ENCODE data around the gene B4GALT6. TPM values are rescaled to one million over a fixed set of nuclear protein-coding genes. Genes with fewer than 3 reads are reported as not detected.
A peak's percentile ranks its signal among the peaks of the same experiment; 100 is the strongest.

Gene B4GALT6
- total and polyA plus RNA-seq, 2 of the 8 experiments (the other 6 are each of a cell fraction or from before 2014, with no cell fraction given) = 6.3 to 41.5 TPM

DNA sequence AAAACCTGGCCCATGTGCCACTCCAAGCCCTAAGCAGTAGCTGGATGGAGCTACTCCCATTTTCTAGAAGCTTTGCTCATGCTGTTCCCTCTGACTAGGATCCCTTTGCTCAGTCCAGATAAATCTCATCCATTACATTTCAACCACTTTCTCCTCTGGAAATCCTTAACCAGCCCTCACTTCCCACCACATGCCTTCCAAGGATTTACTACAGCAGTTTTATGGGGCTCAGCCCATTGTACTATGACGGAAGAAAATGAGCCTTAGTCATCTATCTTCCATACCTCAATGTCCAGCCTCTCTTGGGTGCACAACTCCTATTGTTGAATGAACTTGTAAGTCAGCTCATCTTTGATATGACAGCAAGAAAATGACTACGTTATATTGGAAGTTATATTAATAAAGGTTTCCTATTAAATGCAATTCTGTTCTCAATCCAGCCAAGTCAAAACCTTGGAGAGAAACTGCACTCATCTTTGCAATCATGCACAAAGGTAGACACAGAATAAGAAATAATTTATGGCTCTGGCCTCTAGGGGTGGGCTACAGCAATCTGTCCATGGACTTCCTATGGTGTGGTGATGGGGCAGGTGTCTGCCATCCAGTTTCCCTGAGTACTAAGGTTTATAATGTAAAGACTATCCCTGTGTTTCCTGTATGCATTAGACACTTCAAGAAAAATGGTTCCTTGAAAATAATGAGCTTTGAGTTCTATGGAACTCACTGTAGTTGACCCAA, 3.4 kb downstream of the B4GALT6 start:
- peak; percentile 42 for FAIRE-seq
- no peak overlapping the region for H3K4me3 ChIP-seq (ENCODE audit: extremely low read depth in 1 of 4, insufficient read depth in 2 of 4, low read depth in 3 of 4, low read length in 4 of 4)
- no peak overlapping the region for H4K5ac ChIP-seq (ENCODE audit: insufficient read length, low read depth, low read length)
- TF ChIP-seq BRCA1 (IDR thresholded peaks at IDR 0.05; ENCODE audit: low read depth, low read length) = no peak
- TF ChIP-seq MAFK (IDR thresholded peaks at IDR 0.05; ENCODE audit: low read depth, low read length) = no peak
- no peak for TF ChIP-seq POU5F1 (IDR thresholded peaks at IDR 0.05; ENCODE audit: low read depth, low read length)
- no peak for TF ChIP-seq FOSL1 (IDR thresholded peaks at IDR 0.05; ENCODE audit: insufficient read depth, low read depth, low read length)
- TF ChIP-seq, protein P1, sequence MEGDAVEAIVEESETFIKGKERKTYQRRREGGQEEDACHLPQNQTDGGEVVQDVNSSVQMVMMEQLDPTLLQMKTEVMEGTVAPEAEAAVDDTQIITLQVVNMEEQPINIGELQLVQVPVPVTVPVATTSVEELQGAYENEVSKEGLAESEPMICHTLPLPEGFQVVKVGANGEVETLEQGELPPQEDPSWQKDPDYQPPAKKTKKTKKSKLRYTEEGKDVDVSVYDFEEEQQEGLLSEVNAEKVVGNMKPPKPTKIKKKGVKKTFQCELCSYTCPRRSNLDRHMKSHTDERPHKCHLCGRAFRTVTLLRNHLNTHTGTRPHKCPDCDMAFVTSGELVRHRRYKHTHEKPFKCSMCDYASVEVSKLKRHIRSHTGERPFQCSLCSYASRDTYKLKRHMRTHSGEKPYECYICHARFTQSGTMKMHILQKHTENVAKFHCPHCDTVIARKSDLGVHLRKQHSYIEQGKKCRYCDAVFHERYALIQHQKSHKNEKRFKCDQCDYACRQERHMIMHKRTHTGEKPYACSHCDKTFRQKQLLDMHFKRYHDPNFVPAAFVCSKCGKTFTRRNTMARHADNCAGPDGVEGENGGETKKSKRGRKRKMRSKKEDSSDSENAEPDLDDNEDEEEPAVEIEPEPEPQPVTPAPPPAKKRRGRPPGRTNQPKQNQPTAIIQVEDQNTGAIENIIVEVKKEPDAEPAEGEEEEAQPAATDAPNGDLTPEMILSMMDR (IDR thresholded peaks at IDR 0.05; ENCODE audit: control extremely low read depth in 1 of 3, insufficient read depth in 1 of 3, low read depth in 1 of 3, low read length in 3 of 3) = peak; percentile 18 to 52 (median 30); a peak in 3 of 4 replicates
- no peak for TF ChIP-seq EP300 (IDR thresholded peaks at IDR 0.05; ENCODE audit: borderline replicate concordance in 1 of 2, low read depth in 2 of 2, low read length in 2 of 2)
- no peak for TF ChIP-seq RBBP5 (IDR thresholded peaks at IDR 0.05; ENCODE audit: borderline replicate concordance, low read depth, low read length)
- TF ChIP-seq, protein P2, sequence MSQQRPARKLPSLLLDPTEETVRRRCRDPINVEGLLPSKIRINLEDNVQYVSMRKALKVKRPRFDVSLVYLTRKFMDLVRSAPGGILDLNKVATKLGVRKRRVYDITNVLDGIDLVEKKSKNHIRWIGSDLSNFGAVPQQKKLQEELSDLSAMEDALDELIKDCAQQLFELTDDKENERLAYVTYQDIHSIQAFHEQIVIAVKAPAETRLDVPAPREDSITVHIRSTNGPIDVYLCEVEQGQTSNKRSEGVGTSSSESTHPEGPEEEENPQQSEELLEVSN (IDR thresholded peaks at IDR 0.05) = no peak

More for the DNA sequence above, 3.4 kb downstream of the B4GALT6 start:
- no peak overlapping the region for H2BK20ac ChIP-seq (ENCODE audit: low read length)
- H2BK5ac ChIP-seq (ENCODE audit: low read depth, low read length) = no peak overlapping the region
- H3K4ac ChIP-seq (replicated peaks; ENCODE audit: insufficient read length, low read depth, low read length) = no peak overlapping the region
- H2AK5ac ChIP-seq (ENCODE audit: low read depth, low read length) = no peak overlapping the region
- H4K91ac ChIP-seq (replicated peaks; ENCODE audit: insufficient read length, low read length) = no peak overlapping the region
- ChIA-PET CTCF (ENCODE audit: partially characterized antibody) (interaction anchor here (0.6 to 3.0 kb wide), 23 partner anchors 8 to 244 kb away, joined by 3 to 22 read pairs (median 4); partner anchors contain the start of gene TTR), POLR2A (ENCODE audit: partially characterized antibody) (no interaction called here)
- peaks cover 10% of the 10 kb centered on the region for H3K23me2 ChIP-seq (ENCODE audit: low read depth, low read length)
- no peak overlapping the region for H3K56ac ChIP-seq (replicated peaks; ENCODE audit: insufficient read length, low read depth, low read length)
- H4K8ac ChIP-seq (ENCODE audit: extremely low read depth, insufficient read depth, low read length) = no peak overlapping the region
- H3K14ac ChIP-seq (ENCODE audit: insufficient read length) = no peak overlapping the region
- no peak overlapping the region for H3K9ac ChIP-seq (replicated peaks in 1 of 4; ENCODE audit: extremely low read depth in 1 of 4, low read depth in 3 of 4, low read length in 3 of 4)
- H2BK15ac ChIP-seq (ENCODE audit: low read length) = no peak overlapping the region
- H2BK12ac ChIP-seq (ENCODE audit: low read depth, low read length) = no peak overlapping the region
- no peaks in the 10 kb centered on the region for H3K36me3 ChIP-seq (ENCODE audit: control insufficient read depth in 2 of 4, insufficient read depth in 4 of 4, low read length in 3 of 4)
- H3K4me1 ChIP-seq (replicated peaks in 1 of 4; ENCODE audit: control insufficient read depth in 3 of 4, insufficient read depth in 4 of 4, low read length in 3 of 4) = peaks cover 10 to 23% (median 19%) of the 10 kb centered on the region in 4 experiments
- no peak for DNase-seq (ENCODE audit: low read depth in 1 of 2, low spot score in 2 of 2)
- H2BK120ac ChIP-seq (replicated peaks; ENCODE audit: low read depth, low read length) = no peak overlapping the region
- no peak overlapping the region for H3K23ac ChIP-seq (ENCODE audit: insufficient read length)
- peak overlapping the region; percentile 9 to 18; a peak in 1 of 4 replicates for H3K4me2 ChIP-seq (ENCODE audit: insufficient read depth in 1 of 2, low read depth in 2 of 2, low read length in 2 of 2)
- H3K9me3 ChIP-seq (ENCODE audit: insufficient read depth in 2 of 2, low read depth in 1 of 2, low read length in 1 of 2) = no peaks in the 10 kb centered on the region
- H3K18ac ChIP-seq (ENCODE audit: extremely low read depth, low read length) = no peak overlapping the region
- peaks cover 0 to 1% of the 10 kb centered on the region in 2 experiments for H4K20me1 ChIP-seq (replicated peaks in 1 of 2; ENCODE audit: control insufficient read depth in 1 of 2, insufficient read depth in 2 of 2, low read length in 2 of 2)
- H2AFZ ChIP-seq (ENCODE audit: low read length) = no peak overlapping the region
- WGBS, 2 experiments (ENCODE audit: extremely low coverage in 1 of 2, insufficient coverage in 1 of 2, insufficient read length in 1 of 2, insufficient replicate concordance in 2 of 2, low coverage in 1 of 2, low lambda C conversion rate in 2 of 2, missing lambda C conversion rate in 1 of 2) = 88% methylated on average over 2 of the region's 2 CpGs; no CpG with 5 or more reads in 1 of the 2 experiments
- H3K79me1 ChIP-seq (ENCODE audit: low read depth, low read length) = peaks cover 11% of the 10 kb centered on the region
- no peaks in the 10 kb centered on the region for H3K27me3 ChIP-seq (replicated peaks in 1 of 4; ENCODE audit: control insufficient read depth in 3 of 4, extremely low read depth in 1 of 4, insufficient read depth in 3 of 4, low read length in 3 of 4)
- peaks cover 9 to 82% of the 10 kb centered on the region in 2 experiments; a peak in 3 of 4 replicates for H3K79me2 ChIP-seq (ENCODE audit: control insufficient read depth in 1 of 2, insufficient read depth in 2 of 2, low read length in 2 of 2)
- H3K27ac ChIP-seq (ENCODE audit: low read depth, low read length) = no peak overlapping the region

Data from H1 (cell line).